ENCODE data around the gene CBFA2T3. TPM values are rescaled to one million over a fixed set of nuclear protein-coding genes. Genes with fewer than 3 reads are reported as not detected.

CBFA2T3 gene
- total and polyA plus RNA-seq, 4 donors: 0.18 to 9.4 (median 2.7) TPM

- H3K4me1 ChIP-seq (ENCODE audit: control insufficient read depth in 1 of 2, insufficient read depth in 2 of 2, low read length in 2 of 2): no peaks in the 10 kb centered on the region
- intact Hi-C loops (cut with DNase I): no loop called here
- WGBS, 2 donors: 79 to 81% methylated on average over 20 of the region's 20 CpGs
- H3K9me3 ChIP-seq (ENCODE audit: control insufficient read depth, low read length): no peaks in the 10 kb centered on the region
- peak in 1 of 2 donors; percentile 35 for DNase-seq
- no peak for ATAC-seq (ENCODE audit: low FRiP score)
- H3K27ac ChIP-seq (ENCODE audit: low read depth in 1 of 2, low read length in 2 of 2): no peak overlapping the region
- H3K4me3 ChIP-seq (ENCODE audit: low read length in 2 of 2): no peak overlapping the region
- H3K36me3 ChIP-seq (ENCODE audit: control insufficient read depth in 1 of 2, insufficient read depth in 2 of 2, low read length in 1 of 2): no peaks in the 10 kb centered on the region
- no peaks in the 10 kb centered on the region for H3K27me3 ChIP-seq (ENCODE audit: control insufficient read depth in 1 of 2, insufficient read depth in 2 of 2, low read length in 1 of 2)
Measured at GRCh38 chr16:88963583-88963982, 13.4 kb downstream of the CBFA2T3 start.

- WGBS, 2 donors: 90% methylated on average over 23 of the region's 23 CpGs
- Histone ChIP-seq H3K4me3 (ENCODE audit: low read length in 2 of 2) (no peak overlapping the region), H3K36me3 (ENCODE audit: control insufficient read depth in 1 of 2, insufficient read depth in 2 of 2, low read length in 1 of 2) (no peaks in the 10 kb centered on the region), H3K27me3 (ENCODE audit: control insufficient read depth in 1 of 2, insufficient read depth in 2 of 2, low read length in 1 of 2) (no peaks in the 10 kb centered on the region), H3K9me3 (ENCODE audit: control insufficient read depth, low read length) (no peaks in the 10 kb centered on the region), H3K27ac (ENCODE audit: low read depth in 1 of 2, low read length in 2 of 2) (no peak overlapping the region), H3K4me1 (ENCODE audit: control insufficient read depth in 1 of 2, insufficient read depth in 2 of 2, low read length in 2 of 2) (no peaks in the 10 kb centered on the region)
- ATAC-seq (ENCODE audit: low FRiP score) (no peak), DNase-seq (peak in 1 of 2 donors; percentile 31)
- intact Hi-C loops (cut with DNase I): no loop called here
Measured at GRCh38 chr16:88962478-88963152, 14.4 kb downstream of the CBFA2T3 start.

GRCh38 chr16:88961011-88961410 is 16.0 kb downstream of the CBFA2T3 start:
- DNase-seq (peak in 1 of 2 donors; percentile 11), ATAC-seq (ENCODE audit: low FRiP score) (no peak)
- H3K4me1 ChIP-seq (ENCODE audit: control insufficient read depth in 1 of 2, insufficient read depth in 2 of 2, low read length in 2 of 2): no peaks in the 10 kb centered on the region
- intact Hi-C loops (cut with DNase I): no loop called here
- no peak overlapping the region for H3K4me3 ChIP-seq (ENCODE audit: low read length in 2 of 2)
- no peaks in the 10 kb centered on the region for H3K9me3 ChIP-seq (ENCODE audit: control insufficient read depth, low read length)
- 76 to 85% methylated on average over 9 of the region's 9 CpGs for WGBS, 2 donors
- H3K27ac ChIP-seq (ENCODE audit: low read depth in 1 of 2, low read length in 2 of 2): no peak overlapping the region
- H3K27me3 ChIP-seq (ENCODE audit: control insufficient read depth in 1 of 2, insufficient read depth in 2 of 2, low read length in 1 of 2): no peaks in the 10 kb centered on the region
- H3K36me3 ChIP-seq (ENCODE audit: control insufficient read depth in 1 of 2, insufficient read depth in 2 of 2, low read length in 1 of 2): no peaks in the 10 kb centered on the region

- intact Hi-C loops (cut with DNase I): no loop called here
- Histone ChIP-seq H3K4me1 (ENCODE audit: control insufficient read depth in 1 of 2, insufficient read depth in 2 of 2, low read length in 2 of 2) (no peaks in the 10 kb centered on the region), H3K27ac (ENCODE audit: low read depth in 1 of 2, low read length in 2 of 2) (no peak overlapping the region), H3K36me3 (ENCODE audit: control insufficient read depth in 1 of 2, insufficient read depth in 2 of 2, low read length in 1 of 2) (no peaks in the 10 kb centered on the region), H3K4me3 (ENCODE audit: low read length in 2 of 2) (no peak overlapping the region), H3K27me3 (ENCODE audit: control insufficient read depth in 1 of 2, insufficient read depth in 2 of 2, low read length in 1 of 2) (no peaks in the 10 kb centered on the region), H3K9me3 (ENCODE audit: control insufficient read depth, low read length) (no peaks in the 10 kb centered on the region)
- ATAC-seq (ENCODE audit: low FRiP score) (no peak), DNase-seq (peak in 1 of 2 donors; percentile 3)
- WGBS, 2 donors: 80 to 82% methylated on average over 3 of the region's 3 CpGs
Measured at GRCh38 chr16:88960516-88960915, 16.5 kb downstream of the CBFA2T3 start.

GRCh38 chr16:88959022-88959421 is 18.0 kb downstream of the CBFA2T3 start:
- DNase-seq (peak in 1 of 2 donors; percentile 48), ATAC-seq (ENCODE audit: low FRiP score) (no peak)
- H3K27ac ChIP-seq (ENCODE audit: low read depth in 1 of 2, low read length in 2 of 2): no peak overlapping the region
- H3K4me1 ChIP-seq (ENCODE audit: control insufficient read depth in 1 of 2, insufficient read depth in 2 of 2, low read length in 2 of 2): no peaks in the 10 kb centered on the region
- intact Hi-C loops (cut with DNase I): no loop called here
- no peaks in the 10 kb centered on the region for H3K36me3 ChIP-seq (ENCODE audit: control insufficient read depth in 1 of 2, insufficient read depth in 2 of 2, low read length in 1 of 2)
- WGBS, 2 donors: 84 to 86% methylated on average over 18 of the region's 18 CpGs
- no peaks in the 10 kb centered on the region for H3K27me3 ChIP-seq (ENCODE audit: control insufficient read depth in 1 of 2, insufficient read depth in 2 of 2, low read length in 1 of 2)
- H3K4me3 ChIP-seq (ENCODE audit: low read length in 2 of 2): no peak overlapping the region
- no peaks in the 10 kb centered on the region for H3K9me3 ChIP-seq (ENCODE audit: control insufficient read depth, low read length)

GRCh38 chr16:88957887-88958577 is 19.0 kb downstream of the CBFA2T3 start:
- no peak overlapping the region for H3K27ac ChIP-seq (ENCODE audit: low read depth in 1 of 2, low read length in 2 of 2)
- ATAC-seq (ENCODE audit: low FRiP score) (no peak), DNase-seq (peak in 1 of 2 donors; percentile 67)
- no peaks in the 10 kb centered on the region for H3K27me3 ChIP-seq (ENCODE audit: control insufficient read depth in 1 of 2, insufficient read depth in 2 of 2, low read length in 1 of 2)
- intact Hi-C loops (cut with DNase I): no loop called here
- H3K4me1 ChIP-seq (ENCODE audit: control insufficient read depth in 1 of 2, insufficient read depth in 2 of 2, low read length in 2 of 2): no peaks in the 10 kb centered on the region
- no peaks in the 10 kb centered on the region for H3K36me3 ChIP-seq (ENCODE audit: control insufficient read depth in 1 of 2, insufficient read depth in 2 of 2, low read length in 1 of 2)
- WGBS, 2 donors: 77 to 83% methylated on average over 25 of the region's 25 CpGs
- H3K4me3 ChIP-seq (ENCODE audit: low read length in 2 of 2): no peak overlapping the region
- H3K9me3 ChIP-seq (ENCODE audit: control insufficient read depth, low read length): no peaks in the 10 kb centered on the region

GRCh38 chr16:88957433-88957767 is 19.6 kb downstream of the CBFA2T3 start:
- no peak for DNase-seq
- Histone ChIP-seq H3K9me3 (ENCODE audit: control insufficient read depth, low read length) (no peaks in the 10 kb centered on the region), H3K4me1 (ENCODE audit: control insufficient read depth in 1 of 2, insufficient read depth in 2 of 2, low read length in 2 of 2) (no peaks in the 10 kb centered on the region), H3K27ac (ENCODE audit: low read depth in 1 of 2, low read length in 2 of 2) (no peak overlapping the region), H3K36me3 (ENCODE audit: control insufficient read depth in 1 of 2, insufficient read depth in 2 of 2, low read length in 1 of 2) (no peaks in the 10 kb centered on the region), H3K27me3 (ENCODE audit: control insufficient read depth in 1 of 2, insufficient read depth in 2 of 2, low read length in 1 of 2) (no peaks in the 10 kb centered on the region), H3K4me3 (ENCODE audit: low read length in 2 of 2) (no peak overlapping the region)
- 83 to 85% methylated on average over 9 of the region's 9 CpGs for WGBS, 2 donors
- intact Hi-C loops (cut with DNase I): no loop called here
- ATAC-seq (ENCODE audit: low FRiP score): no peak

- 76 to 78% methylated on average over 33 of the region's 33 CpGs for whole genome bisulfite sequencing, 2 donors
- Histone ChIP-seq H3K9me3 (ENCODE audit: control insufficient read depth, low read length) (no peaks in the 10 kb centered on the region), H3K36me3 (ENCODE audit: control insufficient read depth in 1 of 2, insufficient read depth in 2 of 2, low read length in 1 of 2) (no peaks in the 10 kb centered on the region), H3K4me1 (ENCODE audit: control insufficient read depth in 1 of 2, insufficient read depth in 2 of 2, low read length in 2 of 2) (no peaks in the 10 kb centered on the region), H3K27ac (ENCODE audit: low read depth in 1 of 2, low read length in 2 of 2) (no peak overlapping the region), H3K4me3 (ENCODE audit: low read length in 2 of 2) (no peak overlapping the region), H3K27me3 (ENCODE audit: control insufficient read depth in 1 of 2, insufficient read depth in 2 of 2, low read length in 1 of 2) (no peaks in the 10 kb centered on the region)
- intact Hi-C loops (cut with DNase I): no loop called here
- ATAC-seq (ENCODE audit: low FRiP score) (no peak), DNase-seq (peak in 1 of 2 donors; percentile 40)
Measured at GRCh38 chr16:88956546-88957432, 20.2 kb downstream of the CBFA2T3 start.

Measured in aorta (tissue), 5 donors.